H1 (cell line): ENCODE data around the gene CA10. TPM values are rescaled to one million over a fixed set of nuclear protein-coding genes. Genes with fewer than 3 reads are reported as not detected.

Experiments used
- CHD7 ChIP-seq: fragments of 300-600 bp; sonication (generic); IDR thresholded peaks from 2 replicates; pipeline ENCODE4 v1.7.1; 2012; ENCODE audit warnings: low read length, moderate library complexity, mild to moderate bottlenecking, inconsistent platforms; ENCODE audit not compliant: insufficient replicate concordance
- EZH2 ChIP-seq: fragments of 200-600 bp; sonication (generic); IDR thresholded peaks from 2 replicates; pipeline ENCODE4 v1.7.1; 2012; ENCODE audit warnings: low read depth, mild to moderate bottlenecking, moderate library complexity, low read length, inconsistent platforms; ENCODE audit not compliant: severe bottlenecking
- NANOG ChIP-seq: IDR thresholded peaks from 2 replicates; pipeline ENCODE4 v1.6.1; 2011; ENCODE audit warnings: low read length, low read depth, mild to moderate bottlenecking, inconsistent platforms; ENCODE audit not compliant: insufficient read depth, poor library complexity, severe bottlenecking
- RXRA ChIP-seq: IDR thresholded peaks from 2 replicates; pipeline ENCODE4 v1.6.1; 2011; ENCODE audit warnings: low read depth, mild to moderate bottlenecking, low read length, moderate library complexity; ENCODE audit not compliant: insufficient read depth
- polyA plus RNA-seq, 7 experiments: library from polyadenylated mRNA; depleted of rRNA in 3 of 7; stranded (reverse) in 5 of 7; unstranded in 2 of 7; fragments of >200 nt in 5 of 7; fragments of 200-250 nt in 2 of 7; gene quantifications; 1 replicate in 5 of 7; 2 replicates in 1 of 7; 4 replicates in 1 of 7; pipeline versions ENCODE4 v1.2.1 to v1.2.3, GENCODE V29; 2011 to 2013; ENCODE audit warnings: missing spikeins in 2 of 7, mixed read lengths in 2 of 7
- total RNA-seq: library from RNA; stranded (reverse); fragmentation: NEBNext Ultra II Directional; extraction: Animal tissue kit (Norgen Biotek cat#: 25700); gene quantifications from 2 replicates; pipeline ENCODE4 v1.2.1, GENCODE V29; 2021

CA10 gene
- total and polyA plus RNA-seq, 2 of the 8 experiments (the other 6 are each of a cell fraction or from before 2014, with no cell fraction given) = 0.60 to 0.63 TPM

DNA sequence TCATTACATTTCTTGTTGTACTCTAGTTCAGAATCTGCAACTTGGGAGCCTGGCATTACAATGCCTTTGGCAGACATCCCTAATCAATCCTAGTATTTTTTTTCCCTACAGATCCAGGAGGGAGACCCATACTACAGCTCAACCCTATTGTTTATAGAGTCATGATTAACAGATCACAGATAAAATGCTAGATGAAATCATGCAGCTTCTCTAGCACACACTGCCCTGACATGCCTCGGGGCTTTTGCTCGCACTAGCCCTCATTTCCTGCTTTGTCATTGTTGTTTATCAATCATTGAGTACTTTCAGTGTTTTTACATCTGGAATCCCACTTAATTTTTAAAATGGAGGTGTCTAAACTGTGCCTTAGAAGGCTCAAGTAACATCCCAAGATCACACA lies 412.5 kb downstream of the CA10 start (continued):
- TF ChIP-seq CHD7 (no peak), EZH2 (no peak), NANOG (no peak), RXRA (no peak)
